ENCODE data around the gene NSMCE3.

DNA sequence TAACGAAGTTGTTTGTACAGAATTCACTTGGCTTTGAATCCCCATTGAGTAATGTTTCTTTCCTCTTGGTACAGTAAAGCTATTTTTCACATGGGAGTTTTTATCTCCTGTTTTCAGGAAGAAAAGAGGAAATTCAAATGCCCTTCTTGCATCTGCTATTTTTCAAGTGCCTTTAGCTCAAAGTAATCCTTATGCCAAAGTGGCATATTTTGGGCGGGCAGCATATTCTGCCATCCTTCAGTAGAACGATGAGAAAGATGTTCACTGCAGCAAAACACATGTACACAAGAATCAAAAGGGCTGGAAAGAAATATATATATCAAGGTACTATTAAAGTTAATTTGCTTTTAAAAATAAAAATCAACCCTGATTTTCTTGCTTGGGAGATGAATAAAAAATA lies 5.3 kb upstream of the NSMCE3 start:
- TF ChIP-seq GATA3 (IDR thresholded peaks at IDR 0.05; ENCODE audit: low read depth, low read length) = no peak
- TF ChIP-seq GATA2 (IDR thresholded peaks at IDR 0.05; ENCODE audit: low read depth, low read length) = no peak
